ENCODE results near the gene LYRM9.

Gene LYRM9

DNA sequence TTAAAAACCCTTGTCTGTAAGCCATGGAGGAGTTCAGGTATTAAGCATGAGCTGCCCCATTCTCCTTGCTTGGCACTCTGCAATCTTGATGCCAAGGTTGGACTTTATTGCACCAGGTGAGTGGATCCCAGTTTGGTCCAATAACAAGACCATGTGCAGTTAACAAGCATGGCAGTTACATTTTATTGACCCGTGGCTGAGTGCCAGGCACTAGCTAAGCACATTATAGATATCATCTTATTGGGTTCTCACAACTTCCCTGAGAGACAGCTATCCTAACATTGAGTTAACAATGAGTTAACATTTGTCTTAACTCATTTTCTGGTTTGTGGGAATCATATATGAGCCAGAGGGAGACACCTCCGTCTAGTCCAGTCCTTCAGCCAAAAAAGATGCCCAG is 21.8 kb downstream of the LYRM9 start:
- DNase-seq (ENCODE audit: insufficient read length) (no peak), FAIRE-seq (no peak)
- no peak for TF ChIP-seq TAF1 (IDR thresholded peaks at IDR 0.05; ENCODE audit: borderline replicate concordance, low read depth, low read length)
- no peak for TF ChIP-seq POLR2A (IDR thresholded peaks at IDR 0.05; ENCODE audit: low read depth, low read length)
- no peak for TF ChIP-seq POLR2AphosphoS5 (IDR thresholded peaks at IDR 0.05; ENCODE audit: low read depth, low read length)

DNA sequence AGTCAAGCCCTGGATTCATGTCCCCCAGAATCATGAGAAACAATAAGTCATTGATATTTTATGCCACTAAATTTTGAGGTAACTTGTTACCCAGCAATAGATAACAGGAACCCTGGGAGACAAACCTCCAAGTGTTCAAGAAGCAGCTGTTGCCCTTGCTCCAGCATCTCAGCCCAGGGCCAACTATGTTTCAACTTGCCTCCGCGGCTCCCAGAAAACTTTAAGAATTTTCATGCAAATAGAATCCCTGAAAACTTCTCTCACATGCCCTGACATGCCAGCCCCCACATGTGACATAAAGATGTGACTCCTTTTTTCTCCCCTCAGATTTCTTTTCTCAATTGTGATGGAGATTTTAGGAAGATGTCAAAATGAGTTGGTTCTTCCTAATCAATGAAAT is 22.8 kb downstream of the LYRM9 start:
- FAIRE-seq: no peak
- no peak for DNase-seq (ENCODE audit: insufficient read length)
- TF ChIP-seq POLR2A (IDR thresholded peaks at IDR 0.05; ENCODE audit: low read depth, low read length) (no peak), POLR2AphosphoS5 (IDR thresholded peaks at IDR 0.05; ENCODE audit: low read depth, low read length) (no peak)

DNA sequence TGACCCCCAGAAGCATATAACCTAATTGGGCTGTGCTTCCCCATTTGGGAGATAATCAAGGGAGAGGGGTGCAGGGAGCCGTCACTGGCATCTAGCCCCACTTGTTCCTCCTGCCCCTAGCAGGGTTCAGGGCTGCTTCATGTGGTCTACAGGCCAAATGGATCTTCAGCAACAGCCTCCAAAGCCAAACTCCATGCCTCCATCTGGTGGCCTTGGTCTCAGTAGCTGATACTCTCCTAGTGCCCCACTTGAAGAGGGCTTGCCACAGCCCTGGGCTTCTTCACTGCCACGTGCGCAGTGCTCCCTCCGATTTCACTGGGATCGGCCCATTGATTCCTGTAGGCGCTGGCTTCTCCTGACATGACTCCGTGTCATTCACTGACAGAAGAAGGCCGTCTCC is 24.6 kb downstream of the LYRM9 start:
- FAIRE-seq: no peak
- TF ChIP-seq POLR2A (IDR thresholded peaks at IDR 0.05; ENCODE audit: low read depth, low read length) (no peak), POLR2AphosphoS5 (IDR thresholded peaks at IDR 0.05; ENCODE audit: low read depth, low read length) (no peak), TAF1 (IDR thresholded peaks at IDR 0.05; ENCODE audit: borderline replicate concordance, low read depth, low read length) (no peak)
- DNase-seq (ENCODE audit: insufficient read length): no peak

DNA sequence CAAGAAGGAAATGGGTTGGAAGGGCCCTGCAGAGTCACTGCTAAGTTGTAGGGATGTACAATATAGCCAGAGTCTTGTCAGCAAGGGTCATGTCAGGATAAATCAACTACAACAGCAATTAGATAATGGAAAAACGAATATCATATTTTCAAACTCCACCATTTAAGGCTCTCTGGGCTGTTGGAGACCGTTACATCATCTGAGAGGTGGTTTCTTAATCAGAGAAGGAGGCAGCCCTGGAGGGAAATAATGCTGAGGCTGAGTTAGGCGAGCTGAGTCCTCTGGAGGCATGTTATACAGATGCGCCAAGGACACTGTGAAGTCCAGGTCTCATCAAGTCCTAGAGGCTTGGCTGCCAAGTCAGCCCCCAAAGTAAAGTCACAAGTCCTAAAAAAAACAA is 30.3 kb downstream of the LYRM9 start:
- FAIRE-seq: no peak
- DNase-seq (ENCODE audit: insufficient read length): no peak
- TF ChIP-seq POLR2AphosphoS5 (IDR thresholded peaks at IDR 0.05; ENCODE audit: low read depth, low read length): no peak
- no peak for TF ChIP-seq TAF1 (IDR thresholded peaks at IDR 0.05; ENCODE audit: borderline replicate concordance, low read depth, low read length)
- no peak for TF ChIP-seq POLR2A (IDR thresholded peaks at IDR 0.05; ENCODE audit: low read depth, low read length)

DNA sequence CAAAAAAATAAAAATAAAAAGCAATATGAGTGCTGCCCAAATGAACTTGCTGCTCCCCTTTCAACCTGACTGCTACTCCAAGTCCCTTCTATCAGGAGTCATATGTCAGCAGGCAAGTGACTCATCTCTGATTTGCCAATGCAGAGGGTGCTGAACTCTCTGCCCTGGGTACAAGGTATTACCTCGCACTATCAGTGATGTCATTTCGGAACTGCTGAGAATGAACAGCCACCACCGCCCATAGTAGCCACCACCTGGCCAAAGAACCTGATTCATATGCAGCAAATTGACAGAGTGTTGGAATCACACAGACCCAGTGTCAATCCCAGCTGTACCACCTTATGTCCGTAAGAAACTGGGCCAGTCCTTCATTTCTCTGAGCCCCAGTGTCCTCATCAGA is 31.2 kb downstream of the LYRM9 start:
- FAIRE-seq: no peak
- TF ChIP-seq TAF1 (IDR thresholded peaks at IDR 0.05; ENCODE audit: borderline replicate concordance, low read depth, low read length) (no peak), POLR2AphosphoS5 (IDR thresholded peaks at IDR 0.05; ENCODE audit: low read depth, low read length) (no peak), POLR2A (IDR thresholded peaks at IDR 0.05; ENCODE audit: low read depth, low read length) (no peak)
- no peak for DNase-seq (ENCODE audit: insufficient read length)

DNA sequence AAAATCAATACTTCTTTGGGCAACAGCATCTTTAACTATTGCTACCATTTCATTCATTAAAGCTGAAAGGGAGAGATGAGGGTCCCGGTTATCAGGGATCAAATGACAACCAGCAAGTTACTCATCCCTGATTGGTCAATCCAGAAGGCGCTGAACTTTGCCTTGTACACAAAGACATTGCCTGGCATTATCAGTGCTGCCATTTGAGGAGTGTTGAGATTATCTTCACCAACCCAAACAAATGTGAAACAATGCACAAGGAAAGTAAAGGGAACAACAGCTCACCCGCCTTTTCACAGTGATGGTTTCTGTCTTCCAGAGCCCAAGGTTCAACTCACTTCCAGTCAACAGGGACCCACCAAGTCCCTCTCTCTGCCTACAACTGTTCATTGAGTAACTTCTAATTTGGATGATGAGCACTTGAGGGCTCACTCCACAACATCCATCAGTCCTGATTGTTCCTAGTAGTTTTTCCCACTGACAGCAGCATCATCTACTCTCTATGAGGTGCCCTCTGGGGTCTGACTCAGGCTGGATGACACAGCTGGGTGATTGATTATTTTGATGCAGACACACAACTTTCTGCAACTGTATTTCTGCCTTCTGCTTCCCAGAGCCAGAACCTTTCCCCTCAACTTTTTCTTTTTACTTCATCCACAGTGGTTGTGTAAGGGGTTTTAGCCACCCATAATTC is 32.0 kb downstream of the LYRM9 start:
- DNase-seq (ENCODE audit: insufficient read length) (no peak), FAIRE-seq (no peak)
- TF ChIP-seq POLR2A (IDR thresholded peaks at IDR 0.05; ENCODE audit: low read depth, low read length) (no peak), TAF1 (IDR thresholded peaks at IDR 0.05; ENCODE audit: borderline replicate concordance, low read depth, low read length) (no peak), POLR2AphosphoS5 (IDR thresholded peaks at IDR 0.05; ENCODE audit: low read depth, low read length) (no peak)

DNA sequence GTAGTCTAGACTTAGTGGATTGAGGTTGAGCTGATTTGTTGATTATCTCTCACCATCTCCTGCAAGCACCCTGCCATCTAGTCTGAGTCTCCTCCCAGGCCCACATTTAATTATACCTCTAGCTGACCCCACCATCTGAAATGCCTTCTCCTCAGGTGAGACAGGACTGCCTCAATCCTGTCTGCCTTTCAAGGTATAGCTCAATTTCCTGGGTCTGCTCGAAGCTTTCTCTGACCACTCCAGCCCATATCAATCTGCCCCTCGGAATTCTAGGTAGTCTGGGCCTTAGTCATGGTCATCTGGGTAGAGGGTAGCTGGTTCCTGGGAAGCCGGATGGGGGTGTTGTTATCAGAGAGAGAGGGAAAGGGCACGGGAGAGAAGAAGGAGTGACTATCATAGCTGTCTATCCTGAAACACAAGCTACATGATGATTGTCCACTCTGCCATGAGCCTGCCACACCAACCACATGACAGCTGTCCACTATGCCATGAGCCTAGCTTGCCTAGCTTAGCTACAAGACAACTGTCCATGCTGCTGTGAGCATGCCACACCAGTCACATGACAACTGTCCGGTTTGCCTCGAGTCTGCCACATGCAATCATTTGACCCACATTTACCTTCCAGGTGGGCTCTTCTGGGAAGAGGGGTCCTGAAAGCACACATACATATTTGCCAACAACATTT is 34.4 kb downstream of the LYRM9 start:
- FAIRE-seq (no peak), DNase-seq (ENCODE audit: insufficient read length) (no peak)
- TF ChIP-seq TAF1 (IDR thresholded peaks at IDR 0.05; ENCODE audit: borderline replicate concordance, low read depth, low read length) (no peak), POLR2A (IDR thresholded peaks at IDR 0.05; ENCODE audit: low read depth, low read length) (no peak), POLR2AphosphoS5 (IDR thresholded peaks at IDR 0.05; ENCODE audit: low read depth, low read length) (no peak)

DNA sequence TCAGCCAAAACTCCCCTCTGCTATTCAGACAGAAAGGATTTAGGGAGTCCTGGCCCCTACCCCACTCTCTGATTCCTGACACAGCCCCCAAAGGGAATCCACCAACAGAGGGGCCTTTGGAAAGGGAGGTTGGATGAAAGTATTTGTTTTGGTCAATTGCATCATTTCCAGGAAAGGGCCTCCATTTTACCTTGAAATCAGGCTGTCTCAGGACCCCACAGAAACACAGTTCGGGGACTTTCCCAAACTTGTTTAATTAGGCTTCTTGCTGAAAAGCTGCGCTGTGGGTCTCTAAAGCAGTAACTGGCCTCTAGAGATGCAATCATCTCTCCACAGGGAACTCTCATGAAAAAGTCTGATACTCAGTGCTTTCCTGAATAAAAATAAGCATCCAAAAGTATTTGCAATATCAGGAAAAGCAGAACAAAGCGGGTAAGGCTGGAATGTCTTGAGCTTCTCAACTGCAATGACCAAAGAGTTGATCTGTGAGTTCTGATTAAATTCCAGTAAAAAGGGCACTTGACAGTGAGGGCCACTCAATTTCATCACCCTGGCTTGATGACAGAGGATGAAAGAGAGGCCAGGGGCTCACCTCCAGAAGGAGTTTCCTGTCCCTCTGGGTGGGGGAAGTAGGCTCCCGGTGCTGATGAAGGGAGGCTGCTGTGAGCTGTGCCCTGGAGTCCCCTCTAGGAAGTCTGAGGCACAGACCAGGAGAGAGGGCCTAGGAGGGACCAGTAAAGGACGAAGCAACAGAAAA is 36.3 kb downstream of the LYRM9 start:
- DNase-seq (ENCODE audit: insufficient read length): no peak
- TF ChIP-seq TAF1 (IDR thresholded peaks at IDR 0.05; ENCODE audit: borderline replicate concordance, low read depth, low read length) (no peak), POLR2AphosphoS5 (IDR thresholded peaks at IDR 0.05; ENCODE audit: low read depth, low read length) (no peak), POLR2A (IDR thresholded peaks at IDR 0.05; ENCODE audit: low read depth, low read length) (no peak)
- FAIRE-seq: no peak

DNA sequence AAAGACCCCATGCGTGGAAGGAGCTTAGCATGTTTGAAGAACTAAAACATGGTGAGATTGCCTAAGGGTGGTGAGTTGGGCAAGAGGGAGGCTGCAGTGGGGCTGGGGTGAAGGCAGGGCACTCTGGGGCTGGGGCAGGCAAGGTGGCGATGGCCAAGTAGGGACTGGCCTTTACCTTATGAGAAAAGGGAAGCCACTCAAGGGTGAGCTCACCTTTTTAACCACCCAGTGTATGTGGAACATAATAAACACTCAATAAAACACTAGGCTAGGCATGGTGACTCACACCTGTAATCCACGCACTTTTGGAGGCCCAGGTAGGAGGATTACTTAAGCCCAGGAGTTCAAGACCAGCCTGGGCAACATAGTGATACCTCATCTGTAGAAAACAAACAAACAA is 37.7 kb downstream of the LYRM9 start:
- FAIRE-seq: no peak
- no peak for TF ChIP-seq POLR2A (IDR thresholded peaks at IDR 0.05; ENCODE audit: low read depth, low read length)
- no peak for TF ChIP-seq TAF1 (IDR thresholded peaks at IDR 0.05; ENCODE audit: borderline replicate concordance, low read depth, low read length)
- TF ChIP-seq POLR2AphosphoS5 (IDR thresholded peaks at IDR 0.05; ENCODE audit: low read depth, low read length): no peak
- no peak for DNase-seq (ENCODE audit: insufficient read length)

DNA sequence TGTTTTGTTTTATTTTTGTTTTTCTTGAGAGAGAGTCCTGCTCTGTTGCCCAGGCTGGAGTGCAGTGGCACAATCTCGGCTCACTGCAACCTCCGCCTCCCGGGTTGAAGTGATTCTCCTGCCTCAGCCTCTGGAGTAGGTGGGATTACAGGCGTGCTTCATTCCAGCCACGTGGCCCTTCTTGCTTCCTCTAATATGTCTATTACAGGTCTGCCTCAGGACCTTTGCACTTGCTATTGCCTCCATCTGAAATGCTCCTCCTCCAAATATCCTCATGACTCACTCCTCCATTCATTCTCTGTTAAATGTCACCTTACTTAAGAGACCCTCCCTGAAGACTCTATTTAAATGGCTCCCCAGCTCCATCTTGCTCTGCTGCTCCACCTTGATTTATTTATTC is 39.0 kb downstream of the LYRM9 start:
- TF ChIP-seq POLR2A (IDR thresholded peaks at IDR 0.05; ENCODE audit: low read depth, low read length) (no peak), TAF1 (IDR thresholded peaks at IDR 0.05; ENCODE audit: borderline replicate concordance, low read depth, low read length) (no peak), POLR2AphosphoS5 (IDR thresholded peaks at IDR 0.05; ENCODE audit: low read depth, low read length) (no peak)
- DNase-seq (ENCODE audit: insufficient read length) (no peak), FAIRE-seq (no peak)

DNA sequence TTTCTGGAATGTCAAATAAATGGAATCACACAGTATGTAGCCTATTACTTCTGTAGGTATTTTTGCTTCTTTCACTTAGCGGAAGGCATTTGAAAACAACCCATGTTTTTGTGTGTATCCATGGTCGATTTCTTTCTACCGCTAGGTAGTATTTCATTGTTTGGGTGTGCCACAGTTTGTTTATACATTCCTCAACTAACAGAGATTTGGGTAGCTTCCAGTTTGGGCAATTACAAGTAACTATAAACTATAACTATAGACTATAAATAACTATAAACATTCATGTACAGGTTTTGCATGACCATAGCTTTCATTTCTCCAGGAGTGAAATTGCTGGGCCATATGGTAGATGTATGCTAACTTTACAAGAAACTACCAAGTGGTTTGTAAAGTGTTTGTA is 40.1 kb downstream of the LYRM9 start:
- DNase-seq (ENCODE audit: insufficient read length): no peak
- FAIRE-seq: no peak

More for the DNA sequence above, 40.1 kb downstream of the LYRM9 start:
- TF ChIP-seq TAF1 (IDR thresholded peaks at IDR 0.05; ENCODE audit: borderline replicate concordance, low read depth, low read length): no peak
- TF ChIP-seq POLR2A (IDR thresholded peaks at IDR 0.05; ENCODE audit: low read depth, low read length): no peak
- TF ChIP-seq POLR2AphosphoS5 (IDR thresholded peaks at IDR 0.05; ENCODE audit: low read depth, low read length): no peak
